HL-60 (cell line): Measurements from ENCODE around the gene RPGRIP1.

ENCODE experiments used
- DNase-seq, 2 experiments: peaks; one replicate each; pipeline ENCODE4 v3.0.0-alpha.2; 2010 to 2020; ENCODE audit warnings: low read depth in 1 of 2, low spot score in 1 of 2
- H3K27ac ChIP-seq: fragments of 250-450 bp; sonication (Bioruptor Pico); replicated peaks from 2 replicates; pipeline ENCODE4 v1.5.1; 2020; ENCODE audit warnings: mild to moderate bottlenecking, moderate library complexity
- H3K27me3 ChIP-seq: fragments of 250-450 bp; sonication (Bioruptor Pico); 2 replicates; pipeline ENCODE4 v1.5.1; 2021; ENCODE audit warnings: mild to moderate bottlenecking, moderate library complexity; ENCODE audit not compliant: insufficient read depth, poor library complexity, severe bottlenecking
- H3K4me3 ChIP-seq: replicated peaks from 2 replicates; pipeline ENCODE4 v1.5.1; 2011; ENCODE audit warnings: mild to moderate bottlenecking, control low read depth, low read length; ENCODE audit not compliant: insufficient read depth
- GABPA ChIP-seq: IDR thresholded peaks from 2 replicates; pipeline ENCODE4 v1.6.1; 2012; ENCODE audit warnings: low read depth
- POLR2AphosphoS5 ChIP-seq: IDR thresholded peaks from 2 replicates; pipeline ENCODE4 v1.6.1; 2012; ENCODE audit warnings: low read depth
- SPI1 ChIP-seq: IDR thresholded peaks from 2 replicates; pipeline ENCODE4 v1.6.1; 2012; ENCODE audit warnings: low read depth, mild to moderate bottlenecking, borderline replicate concordance
- TF ChIP-seq, protein P1 (sequence below): IDR thresholded peaks from 2 replicates; pipeline ENCODE4 v1.6.1; 2012; ENCODE audit warnings: low read depth; ENCODE audit not compliant: insufficient replicate concordance
- TF ChIP-seq, protein P2 (sequence below): IDR thresholded peaks from one replicate; pipeline ENCODE4 v1.5.1; 2011; ENCODE audit warnings: low read length, control low read depth, inconsistent platforms; ENCODE audit not compliant: insufficient read depth

Gene RPGRIP1

DNA sequence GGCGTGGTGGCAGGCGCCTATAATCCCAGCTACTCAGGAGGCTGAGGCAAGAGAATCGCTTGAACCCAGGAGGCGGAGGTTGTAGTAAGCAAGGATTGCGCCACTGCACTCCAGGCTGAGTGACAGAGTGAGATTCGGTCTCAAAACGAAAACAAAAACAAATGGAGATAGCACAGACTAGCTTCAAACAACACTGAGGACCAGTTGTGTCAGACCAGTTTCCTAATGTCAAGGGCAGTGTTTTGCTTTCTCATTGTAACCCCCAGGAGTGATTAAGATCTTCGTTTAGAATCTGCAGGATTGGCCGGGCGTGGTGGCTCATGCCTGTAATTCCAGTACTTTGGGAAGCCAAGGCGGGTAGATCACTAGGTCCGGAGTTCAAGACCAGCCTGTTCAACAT, 18.5 kb downstream of the RPGRIP1 start:
- H3K4me3 ChIP-seq, result no peak overlapping the region
- no peak for TF ChIP-seq POLR2AphosphoS5
- no peak for TF ChIP-seq SPI1
- TF ChIP-seq, protein P1, sequence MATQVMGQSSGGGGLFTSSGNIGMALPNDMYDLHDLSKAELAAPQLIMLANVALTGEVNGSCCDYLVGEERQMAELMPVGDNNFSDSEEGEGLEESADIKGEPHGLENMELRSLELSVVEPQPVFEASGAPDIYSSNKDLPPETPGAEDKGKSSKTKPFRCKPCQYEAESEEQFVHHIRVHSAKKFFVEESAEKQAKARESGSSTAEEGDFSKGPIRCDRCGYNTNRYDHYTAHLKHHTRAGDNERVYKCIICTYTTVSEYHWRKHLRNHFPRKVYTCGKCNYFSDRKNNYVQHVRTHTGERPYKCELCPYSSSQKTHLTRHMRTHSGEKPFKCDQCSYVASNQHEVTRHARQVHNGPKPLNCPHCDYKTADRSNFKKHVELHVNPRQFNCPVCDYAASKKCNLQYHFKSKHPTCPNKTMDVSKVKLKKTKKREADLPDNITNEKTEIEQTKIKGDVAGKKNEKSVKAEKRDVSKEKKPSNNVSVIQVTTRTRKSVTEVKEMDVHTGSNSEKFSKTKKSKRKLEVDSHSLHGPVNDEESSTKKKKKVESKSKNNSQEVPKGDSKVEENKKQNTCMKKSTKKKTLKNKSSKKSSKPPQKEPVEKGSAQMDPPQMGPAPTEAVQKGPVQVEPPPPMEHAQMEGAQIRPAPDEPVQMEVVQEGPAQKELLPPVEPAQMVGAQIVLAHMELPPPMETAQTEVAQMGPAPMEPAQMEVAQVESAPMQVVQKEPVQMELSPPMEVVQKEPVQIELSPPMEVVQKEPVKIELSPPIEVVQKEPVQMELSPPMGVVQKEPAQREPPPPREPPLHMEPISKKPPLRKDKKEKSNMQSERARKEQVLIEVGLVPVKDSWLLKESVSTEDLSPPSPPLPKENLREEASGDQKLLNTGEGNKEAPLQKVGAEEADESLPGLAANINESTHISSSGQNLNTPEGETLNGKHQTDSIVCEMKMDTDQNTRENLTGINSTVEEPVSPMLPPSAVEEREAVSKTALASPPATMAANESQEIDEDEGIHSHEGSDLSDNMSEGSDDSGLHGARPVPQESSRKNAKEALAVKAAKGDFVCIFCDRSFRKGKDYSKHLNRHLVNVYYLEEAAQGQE, result no peak
- no peak for TF ChIP-seq GABPA
- DNase-seq, result no peak
- H3K27me3 ChIP-seq, result peaks cover 4% of the 10 kb centered on the region
- no peak overlapping the region for H3K27ac ChIP-seq

DNA sequence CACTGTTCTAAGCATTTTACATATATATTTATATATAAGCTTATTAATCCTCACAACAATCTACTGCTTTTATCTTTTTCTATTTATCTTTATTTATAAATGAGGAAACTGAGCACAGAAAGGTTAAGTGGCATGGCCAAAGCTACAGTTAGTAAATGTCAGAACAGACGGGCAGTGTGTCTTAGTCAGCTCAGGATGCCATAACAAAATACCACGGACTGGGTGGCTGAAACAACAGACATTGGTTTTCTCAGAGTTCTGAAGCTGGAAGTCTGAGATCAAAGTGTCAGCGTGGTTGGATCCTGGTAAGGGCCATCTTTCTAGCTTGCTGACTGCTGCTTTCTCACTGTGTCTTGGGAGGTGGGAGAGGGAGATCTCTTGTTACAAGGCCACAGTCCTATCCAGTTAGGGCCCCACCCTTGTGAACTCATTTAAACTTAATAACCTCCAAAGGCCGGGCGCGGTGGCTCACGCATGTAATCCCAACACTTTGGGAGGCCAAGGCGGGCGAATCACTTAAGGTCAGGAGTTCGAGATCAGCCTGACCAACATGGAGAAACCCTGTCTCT, 19.8 kb downstream of the RPGRIP1 start:
- Histone ChIP-seq H3K27me3 (peaks cover 4% of the 10 kb centered on the region), H3K4me3 (no peak overlapping the region), H3K27ac (no peak overlapping the region)
- no peak for DNase-seq
- TF ChIP-seq, protein P2, sequence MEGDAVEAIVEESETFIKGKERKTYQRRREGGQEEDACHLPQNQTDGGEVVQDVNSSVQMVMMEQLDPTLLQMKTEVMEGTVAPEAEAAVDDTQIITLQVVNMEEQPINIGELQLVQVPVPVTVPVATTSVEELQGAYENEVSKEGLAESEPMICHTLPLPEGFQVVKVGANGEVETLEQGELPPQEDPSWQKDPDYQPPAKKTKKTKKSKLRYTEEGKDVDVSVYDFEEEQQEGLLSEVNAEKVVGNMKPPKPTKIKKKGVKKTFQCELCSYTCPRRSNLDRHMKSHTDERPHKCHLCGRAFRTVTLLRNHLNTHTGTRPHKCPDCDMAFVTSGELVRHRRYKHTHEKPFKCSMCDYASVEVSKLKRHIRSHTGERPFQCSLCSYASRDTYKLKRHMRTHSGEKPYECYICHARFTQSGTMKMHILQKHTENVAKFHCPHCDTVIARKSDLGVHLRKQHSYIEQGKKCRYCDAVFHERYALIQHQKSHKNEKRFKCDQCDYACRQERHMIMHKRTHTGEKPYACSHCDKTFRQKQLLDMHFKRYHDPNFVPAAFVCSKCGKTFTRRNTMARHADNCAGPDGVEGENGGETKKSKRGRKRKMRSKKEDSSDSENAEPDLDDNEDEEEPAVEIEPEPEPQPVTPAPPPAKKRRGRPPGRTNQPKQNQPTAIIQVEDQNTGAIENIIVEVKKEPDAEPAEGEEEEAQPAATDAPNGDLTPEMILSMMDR, result no peak
- TF ChIP-seq SPI1 (no peak), GABPA (no peak), POLR2AphosphoS5 (no peak)
- TF ChIP-seq, protein P1, result no peak

DNA sequence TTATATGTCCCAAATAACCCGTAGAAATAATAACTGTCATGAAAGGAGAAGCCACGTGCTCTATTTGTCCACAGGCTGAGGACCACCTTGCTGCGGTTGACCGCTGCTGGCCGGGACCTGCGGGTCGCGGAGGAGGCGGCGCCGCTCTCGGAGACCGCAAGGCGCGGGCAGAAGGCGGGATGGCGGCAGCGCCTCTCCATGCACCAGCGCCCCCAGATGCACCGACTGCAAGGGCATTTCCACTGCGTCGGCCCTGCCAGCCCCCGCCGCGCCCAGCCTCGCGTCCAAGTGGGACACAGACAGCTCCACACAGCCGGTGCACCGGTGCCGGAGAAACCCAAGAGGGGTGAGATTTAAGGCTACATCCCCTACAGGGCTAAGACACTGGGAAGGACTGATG, 21.0 kb downstream of the RPGRIP1 start:
- H3K4me3 ChIP-seq, result peak overlapping the region; percentile 22
- TF ChIP-seq, protein P2, result no peak
- no peak for TF ChIP-seq GABPA
- no peak for TF ChIP-seq POLR2AphosphoS5
- TF ChIP-seq, protein P1, result no peak
- no peak for TF ChIP-seq SPI1
- DNase-seq, result peak; percentile 16 to 24
- peaks cover 4% of the 10 kb centered on the region for H3K27me3 ChIP-seq
- H3K27ac ChIP-seq, result no peak overlapping the region
